Smooth muscle cell of the umbilical artery (primary cell): ENCODE results near the gene ATF7. TPM values are rescaled to one million over a fixed set of nuclear protein-coding genes. Genes with fewer than 3 reads are reported as not detected.

ENCODE experiments used
- total RNA-seq: library from RNA; depleted of rRNA; stranded (reverse); fragments of >200 nt; gene quantifications from 2 replicates; pipeline ENCODE4 v1.2.3, GENCODE V29; 2014

Gene ATF7
- 8.8 and 9.8 TPM in 2 replicates for total RNA-seq

GRCh38 chr12:53625946-53626701, at the start of gene ATF7:
TSS of gene ATF7 (minus strand) at chr12:53626382. CDS start at chr12:53601000, 25,382 bp downstream.

GRCh38 chr12:53506881-53507602, 119.1 kb downstream of the ATF7 start, which contains the start of gene NPFF:
TSS of gene NPFF (minus strand) at chr12:53507484. CDS start at chr12:53507474, 10 bp downstream.

GRCh38 chr12:53500776-53501614, 125.2 kb downstream of the ATF7 start, which contains the start of gene TARBP2:
TSS of gene TARBP2 (plus strand) at chr12:53501283. CDS start at chr12:53501409, 126 bp downstream.

GRCh38 chr12:53499266-53500141, 126.7 kb downstream of the ATF7 start, which contains the start of gene MAP3K12:
TSS of gene MAP3K12 (minus strand) at chr12:53499458. CDS start at chr12:53487391, 12,067 bp downstream.

Other genes with a start within 250 kb of the ATF7 start
- 24.1 and 37.1 TPM in 2 replicates for gene SP1, start 246.2 kb downstream of the ATF7 start, total RNA-seq
- gene AMHR2, start 202.5 kb downstream of the ATF7 start, total RNA-seq: not detected in 2 replicates
- 20.2 and 23.7 TPM in 2 replicates for gene PRR13, start 184.6 kb downstream of the ATF7 start, total RNA-seq
- 287 and 374 TPM in 2 replicates for gene PCBP2, start 174.3 kb downstream of the ATF7 start, total RNA-seq
- 29.0 and 30.6 TPM in 2 replicates for gene MAP3K12, start 126.9 kb downstream of the ATF7 start, total RNA-seq
- 29.1 and 34.1 TPM in 2 replicates for gene TARBP2, start 125.1 kb downstream of the ATF7 start, total RNA-seq
- not detected in 2 replicates for gene NPFF, start 118.9 kb downstream of the ATF7 start, total RNA-seq
- gene ATP5MC2, start 49.7 kb upstream of the ATF7 start, total RNA-seq: 70.1 and 116 TPM in 2 replicates
- gene CALCOCO1, start 101.1 kb upstream of the ATF7 start, total RNA-seq: 73.7 and 99.5 TPM in 2 replicates
- not detected in 2 replicates for gene CISTR, start 125.6 kb upstream of the ATF7 start, total RNA-seq